ENCODE results near the gene VAT1L.
"Not testable (repeated sequence)": the region's sequence is repeated elsewhere in the genome, so short reads cannot be mapped to it uniquely, and the experiment has no call there.

The VAT1L gene

GRCh38 chr16:77913738-77914253 is 125.4 kb downstream of the VAT1L start:
- DNase-seq (ENCODE audit: low spot score), result no peak

- no peak for DNase-seq (ENCODE audit: low spot score)
Observed at GRCh38 chr16:77916111-77916510, 127.7 kb downstream of the VAT1L start.

GRCh38 chr16:77917971-77918370 is 129.6 kb downstream of the VAT1L start:
- DNase-seq (ENCODE audit: low spot score), result no peak

- DNase-seq (ENCODE audit: low spot score), result peak; percentile 34
Observed at GRCh38 chr16:77918809-77919707, 130.7 kb downstream of the VAT1L start.

GRCh38 chr16:77919761-77920415 is 131.5 kb downstream of the VAT1L start:
- no peak for DNase-seq (ENCODE audit: low spot score)

- no peak for DNase-seq (ENCODE audit: low spot score)
Observed at GRCh38 chr16:77920984-77921383, 132.6 kb downstream of the VAT1L start.

GRCh38 chr16:77922228-77922754 is 133.9 kb downstream of the VAT1L start:
- DNase-seq (ENCODE audit: low spot score), result no peak

- DNase-seq (ENCODE audit: low spot score), result no peak
Observed at GRCh38 chr16:77925531-77925930, 137.2 kb downstream of the VAT1L start.

- DNase-seq (ENCODE audit: low spot score), result no peak
Observed at GRCh38 chr16:77928096-77928495, 139.7 kb downstream of the VAT1L start.

- DNase-seq (ENCODE audit: low spot score), result no peak
Observed at GRCh38 chr16:77929004-77929403, 140.6 kb downstream of the VAT1L start.

- no peak for DNase-seq (ENCODE audit: low spot score)
Observed at GRCh38 chr16:77931058-77931457, 142.7 kb downstream of the VAT1L start.

- DNase-seq (ENCODE audit: low spot score), result no peak
Observed at GRCh38 chr16:77937473-77938149, 149.2 kb downstream of the VAT1L start.

GRCh38 chr16:77938913-77939312 is 150.5 kb downstream of the VAT1L start:
- no peak for DNase-seq (ENCODE audit: low spot score)

GRCh38 chr16:77939968-77940367 is 151.6 kb downstream of the VAT1L start:
- no peak for DNase-seq (ENCODE audit: low spot score)

- DNase-seq (ENCODE audit: low spot score), result no peak
Observed at GRCh38 chr16:77943801-77944200, 155.4 kb downstream of the VAT1L start.

GRCh38 chr16:77944631-77945030 is 156.3 kb downstream of the VAT1L start:
- DNase-seq (ENCODE audit: low spot score), result no peak

- DNase-seq (ENCODE audit: low spot score), result no peak
Observed at GRCh38 chr16:77945126-77945525, 156.8 kb downstream of the VAT1L start.

GRCh38 chr16:77946823-77947222 is 158.5 kb downstream of the VAT1L start:
- DNase-seq (ENCODE audit: low spot score), result no peak

- DNase-seq (ENCODE audit: low spot score), result not testable (repeated sequence)
Observed at GRCh38 chr16:77947590-77947989, 159.2 kb downstream of the VAT1L start.

- DNase-seq (ENCODE audit: low spot score), result no peak
Observed at GRCh38 chr16:77948835-77949234, 160.5 kb downstream of the VAT1L start.

- DNase-seq (ENCODE audit: low spot score), result no peak
Observed at GRCh38 chr16:77949445-77949844, 161.1 kb downstream of the VAT1L start.

GRCh38 chr16:77951788-77952187 is 163.4 kb downstream of the VAT1L start:
- peak; percentile 49 for DNase-seq (ENCODE audit: low spot score)
